Neuron (in vitro differentiated cells): Measurements from ENCODE around the gene LHPP.

Experiments used
- H2AFZ ChIP-seq: one replicate; pipeline ENCODE4 v1.6.1; 2013; ENCODE audit warnings: low read depth, mild to moderate bottlenecking, inconsistent platforms, low read length, moderate library complexity
- H3K27me3 ChIP-seq: one replicate; pipeline ENCODE4 v1.6.1; 2013; ENCODE audit warnings: low read length; ENCODE audit not compliant: insufficient read depth
- H3K36me3 ChIP-seq: one replicate; pipeline ENCODE4 v1.6.1; 2013; ENCODE audit warnings: low read length; ENCODE audit not compliant: insufficient read depth
- H3K4me1 ChIP-seq: one replicate; pipeline ENCODE4 v1.6.1; 2013; ENCODE audit warnings: low read length; ENCODE audit not compliant: insufficient read depth
- H3K4me3 ChIP-seq: 2 replicates; pipeline ENCODE4 v1.5.1; 2013; ENCODE audit warnings: mild to moderate bottlenecking, low read length, moderate library complexity
- H3K9me3 ChIP-seq: one replicate; pipeline ENCODE4 v1.6.1; 2013; ENCODE audit warnings: low read length

Gene LHPP

DNA sequence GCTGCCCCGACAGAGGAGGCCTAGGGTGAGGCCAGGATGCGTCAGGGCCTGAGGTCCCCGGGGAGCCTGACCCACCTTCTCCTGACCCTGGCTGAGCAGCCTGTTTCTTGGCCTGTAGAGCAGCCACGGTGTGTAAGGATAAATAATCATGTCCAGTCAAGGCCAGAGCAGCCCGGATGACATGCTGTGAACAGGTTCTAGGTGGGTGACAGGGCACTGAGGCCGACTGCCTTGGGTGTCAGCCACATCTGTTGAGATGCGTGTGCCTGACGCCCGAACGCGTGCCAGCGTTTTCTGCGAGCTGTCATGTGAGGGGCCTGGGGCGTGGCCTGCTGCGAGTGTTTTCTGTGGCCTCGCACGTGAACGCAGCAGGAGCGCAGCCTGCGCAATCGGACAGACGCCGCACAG is 164.2 kb downstream of the LHPP start:
- Histone ChIP-seq H3K9me3 (no peaks in the 10 kb centered on the region), H3K36me3 (peaks cover 9% of the 10 kb centered on the region), H3K4me1 (no peaks in the 10 kb centered on the region), H2AFZ (no peak overlapping the region), H3K4me3 (no peak overlapping the region), H3K27me3 (no peaks in the 10 kb centered on the region)

DNA sequence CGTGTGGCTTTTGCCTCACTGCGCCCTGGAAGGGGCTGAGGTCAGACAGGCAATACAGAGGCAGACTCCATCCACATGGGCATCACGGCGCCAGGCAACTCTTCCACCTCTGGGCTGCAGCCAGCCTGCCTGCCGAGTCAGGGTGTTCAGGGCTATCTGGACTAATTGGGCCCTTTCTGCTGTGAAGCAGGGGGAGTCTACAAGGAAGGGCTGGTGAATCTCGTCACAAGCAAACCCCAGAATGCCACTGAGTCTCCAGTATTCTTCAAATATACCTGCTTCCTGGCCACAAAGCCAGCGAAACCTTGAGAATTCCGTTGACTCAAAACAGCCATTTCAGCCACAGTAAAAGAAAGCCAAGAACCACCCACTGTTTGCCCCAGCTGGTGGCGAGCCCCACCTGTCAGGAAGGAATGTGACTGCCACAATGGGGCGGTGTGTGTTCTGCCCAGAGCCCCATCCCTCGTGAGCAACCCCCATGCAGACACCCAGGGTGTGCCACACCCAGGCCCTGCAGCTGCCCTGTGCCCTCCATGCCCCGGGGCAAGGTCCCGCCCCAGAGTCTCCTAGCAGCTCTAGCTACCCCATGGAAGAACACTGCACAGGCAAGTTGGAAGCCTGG is 165.2 kb downstream of the LHPP start:
- H3K4me1 ChIP-seq = no peaks in the 10 kb centered on the region
- no peak overlapping the region for H2AFZ ChIP-seq
- no peaks in the 10 kb centered on the region for H3K27me3 ChIP-seq
- no peaks in the 10 kb centered on the region for H3K9me3 ChIP-seq
- H3K36me3 ChIP-seq = peaks cover 9% of the 10 kb centered on the region
- H3K4me3 ChIP-seq = no peak overlapping the region

DNA sequence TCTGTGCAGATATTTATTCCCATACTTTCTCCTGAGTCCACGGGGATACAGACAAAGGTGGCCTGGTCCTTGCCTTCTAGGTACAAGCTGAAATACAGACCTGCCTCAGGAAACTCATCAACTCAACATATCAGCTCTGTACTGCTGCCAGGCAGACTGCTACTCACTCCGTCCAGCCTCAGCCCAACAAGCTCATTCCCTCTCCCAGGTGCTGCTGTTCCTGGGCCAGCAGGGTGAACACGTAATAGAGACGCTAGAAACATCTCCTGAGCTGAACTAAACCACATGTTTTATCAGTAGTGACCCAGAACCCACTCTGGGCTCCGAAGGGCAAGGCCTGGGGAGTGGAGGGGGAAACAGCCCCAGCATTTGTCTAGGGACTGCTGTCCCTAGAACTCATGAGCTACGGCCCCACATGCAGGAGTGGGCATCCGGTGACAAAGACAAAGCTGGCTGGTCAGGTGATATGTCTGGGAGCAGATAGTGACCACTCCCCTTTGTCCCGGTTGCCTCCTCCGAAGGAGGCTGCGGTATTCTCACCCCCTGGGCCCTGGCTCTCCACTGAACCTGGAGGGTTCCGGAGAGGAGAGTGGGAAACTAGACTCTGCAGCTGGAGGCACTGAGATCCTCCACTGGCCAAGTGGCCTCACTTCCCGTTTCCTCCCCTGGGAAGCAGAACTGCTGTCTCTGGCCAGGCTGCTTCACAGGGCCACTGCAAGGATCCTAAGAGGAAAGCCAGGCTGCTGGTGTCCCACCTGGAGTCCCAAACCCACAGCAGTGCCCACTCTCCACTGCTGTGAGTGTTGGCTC is 166.4 kb downstream of the LHPP start:
- Histone ChIP-seq H3K36me3 (peaks cover 7% of the 10 kb centered on the region), H2AFZ (no peak overlapping the region)

DNA sequence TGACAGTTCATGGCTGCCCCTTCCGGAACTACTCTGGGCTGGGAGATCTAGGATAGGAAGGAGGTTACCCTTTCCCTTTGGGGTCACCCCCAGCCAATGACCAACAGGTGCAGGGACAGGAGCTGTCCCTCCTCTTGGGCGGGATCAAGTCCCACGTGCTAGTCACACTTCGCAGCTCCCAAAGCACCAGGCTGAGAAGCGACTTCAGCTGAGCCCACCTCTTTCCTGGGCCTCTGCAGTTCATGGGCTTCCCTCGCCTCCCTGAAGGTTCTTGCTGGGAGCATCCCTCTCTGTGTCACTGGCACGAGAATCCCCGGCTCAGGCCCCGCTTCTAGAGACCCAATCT is 167.0 kb downstream of the LHPP start:
- H2AFZ ChIP-seq = no peak overlapping the region
- H3K36me3 ChIP-seq = peaks cover under 1% of the 10 kb centered on the region
- H3K4me3 ChIP-seq = no peak overlapping the region
- H3K27me3 ChIP-seq = no peaks in the 10 kb centered on the region
- no peaks in the 10 kb centered on the region for H3K9me3 ChIP-seq
- no peaks in the 10 kb centered on the region for H3K4me1 ChIP-seq

More for the DNA sequence above, 166.4 kb downstream of the LHPP start:
- H3K27me3 ChIP-seq = no peaks in the 10 kb centered on the region
- H3K4me1 ChIP-seq = no peaks in the 10 kb centered on the region
- no peaks in the 10 kb centered on the region for H3K9me3 ChIP-seq
- H3K4me3 ChIP-seq = no peak overlapping the region

DNA sequence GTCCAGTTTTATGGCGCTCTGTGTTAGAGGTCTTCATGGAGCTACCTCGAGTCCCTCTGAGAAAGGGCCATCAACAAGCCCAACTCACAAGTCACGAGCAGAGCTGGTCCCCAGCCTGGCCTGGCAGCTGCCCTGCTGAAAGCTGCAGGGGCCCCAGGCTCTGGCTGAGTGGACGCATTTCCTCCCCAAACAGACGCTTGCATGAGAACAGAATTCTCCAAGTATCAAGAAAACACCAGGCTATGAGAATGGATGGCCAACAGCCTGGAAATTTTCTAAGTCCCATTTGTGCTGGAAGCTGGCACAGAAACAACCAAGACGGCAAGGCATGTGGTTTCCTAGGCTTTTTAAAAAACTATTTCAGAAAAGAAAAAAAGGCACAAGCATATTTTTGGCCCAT is 167.8 kb downstream of the LHPP start:
- no peak overlapping the region for H3K4me3 ChIP-seq
- no peaks in the 10 kb centered on the region for H3K27me3 ChIP-seq
- H3K4me1 ChIP-seq = no peaks in the 10 kb centered on the region
- no peaks in the 10 kb centered on the region for H3K9me3 ChIP-seq
- H2AFZ ChIP-seq = no peak overlapping the region
- H3K36me3 ChIP-seq = no peaks in the 10 kb centered on the region

DNA sequence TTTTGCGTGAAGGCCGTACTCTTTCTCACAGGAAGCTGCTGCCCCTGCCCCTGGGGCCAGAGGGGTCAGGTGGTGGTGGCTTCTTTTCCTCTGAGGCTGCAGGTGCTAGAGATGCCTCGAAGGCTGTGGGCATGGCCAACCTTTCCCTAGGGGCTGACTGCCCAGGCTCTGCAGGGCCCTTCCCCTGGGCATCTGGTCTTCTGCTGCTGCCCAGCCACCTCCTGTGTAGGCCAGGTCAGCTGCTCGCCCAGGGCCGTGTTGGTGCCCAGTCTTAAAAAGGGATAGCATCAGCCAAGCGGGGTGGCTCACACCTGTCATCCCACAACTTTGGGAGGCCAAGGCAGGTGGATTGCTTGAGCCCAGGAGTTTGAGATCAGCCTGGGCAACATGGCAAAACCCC is 168.2 kb downstream of the LHPP start:
- Histone ChIP-seq H3K4me3 (no peak overlapping the region), H3K36me3 (no peaks in the 10 kb centered on the region), H2AFZ (no peak overlapping the region), H3K4me1 (no peaks in the 10 kb centered on the region), H3K9me3 (no peaks in the 10 kb centered on the region), H3K27me3 (no peaks in the 10 kb centered on the region)

DNA sequence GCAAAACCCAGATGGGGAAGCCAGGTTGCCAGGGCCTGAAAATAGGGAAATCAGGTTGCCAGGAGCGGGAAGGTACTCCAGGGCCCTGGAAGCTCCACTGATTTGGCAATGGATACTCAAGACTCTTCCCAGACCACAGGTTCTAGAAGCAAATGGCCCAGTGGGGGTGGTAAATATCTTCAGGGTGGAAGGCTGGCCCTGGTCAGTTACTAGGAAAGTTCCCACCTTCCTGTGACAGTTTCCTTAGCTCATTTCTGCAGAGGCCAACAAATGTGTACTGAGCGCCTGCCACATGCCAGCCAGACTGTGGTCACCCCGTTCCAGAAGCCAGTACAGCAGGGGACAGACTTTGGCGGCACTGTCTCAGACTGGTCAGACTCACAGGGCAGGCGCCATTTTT is 168.9 kb downstream of the LHPP start:
- H3K4me3 ChIP-seq = no peak overlapping the region
- H3K27me3 ChIP-seq = no peaks in the 10 kb centered on the region
- H2AFZ ChIP-seq = no peak overlapping the region
- no peaks in the 10 kb centered on the region for H3K36me3 ChIP-seq
- no peaks in the 10 kb centered on the region for H3K9me3 ChIP-seq
- no peaks in the 10 kb centered on the region for H3K4me1 ChIP-seq

DNA sequence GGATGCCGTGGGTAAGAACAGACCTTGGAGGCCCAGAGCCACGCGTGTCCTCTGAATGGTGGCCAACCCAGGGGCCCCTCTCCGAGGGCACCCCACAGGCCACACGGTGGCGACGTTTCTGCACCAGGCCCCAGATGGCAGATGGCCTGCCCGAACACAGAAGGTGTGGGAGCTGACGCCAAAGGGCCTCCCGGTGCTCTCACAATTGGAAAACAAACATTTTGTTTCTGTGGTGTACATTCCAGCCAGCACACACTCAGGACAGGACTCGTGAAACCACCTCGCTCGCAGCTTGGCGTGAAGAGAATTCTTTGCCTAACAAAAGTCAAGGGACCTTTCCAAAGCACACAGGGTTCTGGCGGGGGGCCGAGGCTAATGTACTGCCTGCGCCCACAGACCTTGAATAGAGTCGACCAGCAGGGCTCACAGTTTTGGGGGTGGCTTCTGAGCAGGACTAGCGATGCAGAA is 170.5 kb downstream of the LHPP start:
- Histone ChIP-seq H3K4me3 (no peak overlapping the region), H3K4me1 (no peaks in the 10 kb centered on the region), H2AFZ (no peak overlapping the region), H3K36me3 (no peaks in the 10 kb centered on the region), H3K27me3 (no peaks in the 10 kb centered on the region), H3K9me3 (no peaks in the 10 kb centered on the region)

DNA sequence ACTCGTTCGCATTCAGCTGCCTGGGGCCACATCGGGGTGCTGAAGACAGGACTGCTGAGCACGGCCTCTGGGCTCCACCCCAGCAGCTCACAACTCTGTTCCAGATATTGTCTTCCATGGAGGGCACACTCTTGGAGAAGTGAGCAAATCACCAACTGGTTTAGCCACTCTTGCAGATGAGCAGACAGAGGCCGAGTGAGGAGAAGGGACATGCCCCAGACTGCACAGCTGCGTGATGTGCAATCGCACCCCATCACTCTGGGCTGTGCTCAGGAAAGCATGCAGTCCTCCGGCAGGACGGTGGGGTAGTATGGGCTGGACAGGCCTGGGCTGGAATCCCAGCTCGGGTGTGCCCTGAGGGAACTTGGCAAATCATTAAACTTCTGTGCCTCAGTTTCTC is 170.9 kb downstream of the LHPP start:
- Histone ChIP-seq H3K9me3 (no peaks in the 10 kb centered on the region), H2AFZ (no peak overlapping the region), H3K36me3 (no peaks in the 10 kb centered on the region), H3K27me3 (no peaks in the 10 kb centered on the region), H3K4me1 (no peaks in the 10 kb centered on the region), H3K4me3 (no peak overlapping the region)

DNA sequence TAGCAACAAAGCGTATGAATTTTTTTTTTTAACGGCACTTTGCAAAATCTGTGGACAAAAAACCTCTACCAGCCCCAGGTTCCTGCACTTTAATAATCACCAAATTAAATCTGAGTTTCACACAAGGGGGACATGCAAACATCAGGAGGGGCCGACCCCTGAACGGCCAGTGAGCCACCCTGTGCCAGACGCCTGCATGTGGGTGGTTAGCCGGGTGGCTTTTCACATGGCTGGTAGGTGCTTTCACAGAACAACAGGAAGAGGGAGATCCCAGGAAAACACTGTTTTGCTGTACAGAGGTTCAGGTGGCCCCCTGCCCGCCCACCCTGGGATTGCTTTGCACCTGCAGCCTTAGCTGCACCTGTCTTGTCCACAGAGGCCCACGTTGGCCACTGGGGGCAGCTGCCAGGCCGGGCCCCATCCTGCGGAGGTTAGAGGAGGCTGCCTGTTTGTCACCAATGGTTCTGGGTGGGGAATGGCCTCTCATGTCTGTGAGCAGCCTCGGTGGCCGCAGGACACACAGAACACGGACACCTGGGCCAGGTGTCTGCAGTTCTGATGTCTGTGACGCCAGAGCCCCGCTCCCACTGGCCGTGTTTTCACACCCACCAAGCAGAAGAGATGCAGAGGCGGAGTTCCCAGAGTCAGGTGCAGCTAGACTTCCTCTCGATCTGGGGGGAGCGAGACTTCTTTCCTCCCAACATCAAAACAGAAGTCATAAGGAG is 174.8 kb downstream of the LHPP start:
- Histone ChIP-seq H3K36me3 (no peaks in the 10 kb centered on the region), H3K27me3 (no peaks in the 10 kb centered on the region), H3K4me3 (no peak overlapping the region), H3K4me1 (peaks cover 15% of the 10 kb centered on the region), H2AFZ (no peak overlapping the region), H3K9me3 (no peaks in the 10 kb centered on the region)

DNA sequence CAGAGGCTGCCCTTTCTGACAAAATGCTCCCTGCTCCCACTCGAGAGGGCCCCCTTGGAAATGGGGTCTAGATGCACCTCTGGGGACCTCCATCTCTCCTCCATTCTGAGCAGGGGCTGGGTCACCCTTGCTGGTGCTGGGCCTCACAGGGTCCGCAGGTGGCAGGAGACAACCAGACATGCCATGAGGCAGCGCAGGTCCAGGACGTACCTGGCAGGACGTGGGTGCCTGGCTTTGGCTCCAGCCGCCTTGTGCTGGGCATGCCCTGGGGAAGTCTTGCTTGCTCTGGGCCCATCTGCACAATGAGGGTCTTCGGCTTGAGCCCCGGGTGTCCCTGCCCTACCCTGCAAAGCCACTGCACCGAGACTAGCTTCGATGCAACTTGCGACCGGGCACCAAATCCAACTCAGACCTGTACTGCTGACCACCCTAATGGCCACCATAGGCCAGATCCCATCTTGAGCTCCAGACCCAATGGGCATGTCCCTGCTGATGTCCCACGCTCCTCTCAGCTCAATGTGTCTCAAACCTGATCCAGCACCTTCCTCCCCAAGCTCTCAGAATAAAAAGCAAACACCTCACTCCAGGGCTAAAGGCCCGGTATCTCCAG is 175.6 kb downstream of the LHPP start:
- H3K4me1 ChIP-seq = peaks cover 17% of the 10 kb centered on the region
- no peaks in the 10 kb centered on the region for H3K27me3 ChIP-seq
- no peak overlapping the region for H3K4me3 ChIP-seq
- H3K36me3 ChIP-seq = no peaks in the 10 kb centered on the region
- no peaks in the 10 kb centered on the region for H3K9me3 ChIP-seq
- no peak overlapping the region for H2AFZ ChIP-seq

DNA sequence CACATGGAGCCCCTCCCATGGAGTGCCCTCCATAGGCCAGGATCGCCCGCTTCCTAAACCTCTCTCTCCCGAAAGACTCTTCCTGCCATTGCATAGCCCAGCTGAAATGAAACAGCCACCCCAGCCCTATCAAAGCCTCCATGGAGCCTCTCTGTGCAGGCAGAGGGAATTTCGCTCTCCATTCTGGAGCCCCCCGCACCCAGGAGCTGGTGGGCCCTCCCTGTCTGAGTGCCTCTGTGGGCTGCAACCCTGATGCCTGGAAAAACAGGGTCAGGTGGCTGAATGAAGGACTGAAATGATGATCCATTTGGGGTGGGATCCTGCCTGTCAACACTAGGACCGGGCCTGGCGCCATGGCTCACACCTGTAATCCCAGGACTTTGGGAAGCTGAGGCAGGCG is 176.1 kb downstream of the LHPP start:
- no peak overlapping the region for H2AFZ ChIP-seq
- no peak overlapping the region for H3K4me3 ChIP-seq
- H3K27me3 ChIP-seq = no peaks in the 10 kb centered on the region
- no peaks in the 10 kb centered on the region for H3K36me3 ChIP-seq
- H3K9me3 ChIP-seq = no peaks in the 10 kb centered on the region
- H3K4me1 ChIP-seq = peaks cover 17% of the 10 kb centered on the region

DNA sequence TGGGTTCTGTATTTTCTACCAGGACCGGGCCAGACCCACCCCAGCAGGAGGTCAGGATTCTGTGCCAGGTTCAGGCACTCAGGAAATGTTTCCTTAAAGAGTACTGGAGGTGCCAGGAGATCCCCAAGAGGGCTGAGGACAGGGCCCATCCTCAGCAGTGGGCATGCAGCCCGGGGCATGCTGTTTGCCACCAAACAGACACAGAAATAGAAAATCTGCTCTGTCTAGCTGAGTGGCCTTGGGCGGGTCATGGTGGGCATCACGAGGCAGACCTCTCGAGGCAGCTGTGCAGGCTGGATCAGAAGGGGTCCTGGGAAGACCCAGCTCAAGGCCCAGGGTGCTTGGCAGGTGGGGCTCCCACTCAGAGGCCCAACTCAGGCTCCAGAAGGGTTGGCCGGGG is 177.6 kb downstream of the LHPP start:
- no peak overlapping the region for H3K4me3 ChIP-seq
- no peak overlapping the region for H2AFZ ChIP-seq
- no peaks in the 10 kb centered on the region for H3K9me3 ChIP-seq
- no peaks in the 10 kb centered on the region for H3K36me3 ChIP-seq
- H3K4me1 ChIP-seq = peaks cover 29% of the 10 kb centered on the region
- H3K27me3 ChIP-seq = no peaks in the 10 kb centered on the region
